ENCODE measurements around the gene RAX.

DNA sequence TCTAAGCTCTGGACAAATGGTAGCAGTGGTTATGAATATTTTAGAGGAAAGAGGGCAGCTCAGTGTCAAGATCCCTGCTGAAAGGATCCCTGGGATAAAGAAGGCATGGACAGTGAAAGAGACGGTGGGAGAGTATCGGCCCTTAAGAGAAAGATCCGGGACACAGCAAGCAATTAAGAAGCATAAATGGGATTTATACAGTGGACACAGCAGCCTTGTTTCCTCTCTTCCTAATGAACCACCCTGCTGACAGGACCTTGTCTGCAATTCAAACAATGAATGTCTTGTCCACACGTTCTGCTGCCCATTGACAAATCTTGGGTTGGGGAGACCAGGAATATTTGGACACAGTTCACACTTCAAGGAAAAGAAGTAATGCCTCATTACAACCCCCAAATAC lies 28.7 kb upstream of the RAX start:
- no peak for TF ChIP-seq RFX5 (IDR thresholded peaks at IDR 0.05; ENCODE audit: low read depth, low read length)
- no peak for TF ChIP-seq CHD1 (IDR thresholded peaks at IDR 0.05; ENCODE audit: low read depth, low read length)
- TF ChIP-seq, protein P1, sequence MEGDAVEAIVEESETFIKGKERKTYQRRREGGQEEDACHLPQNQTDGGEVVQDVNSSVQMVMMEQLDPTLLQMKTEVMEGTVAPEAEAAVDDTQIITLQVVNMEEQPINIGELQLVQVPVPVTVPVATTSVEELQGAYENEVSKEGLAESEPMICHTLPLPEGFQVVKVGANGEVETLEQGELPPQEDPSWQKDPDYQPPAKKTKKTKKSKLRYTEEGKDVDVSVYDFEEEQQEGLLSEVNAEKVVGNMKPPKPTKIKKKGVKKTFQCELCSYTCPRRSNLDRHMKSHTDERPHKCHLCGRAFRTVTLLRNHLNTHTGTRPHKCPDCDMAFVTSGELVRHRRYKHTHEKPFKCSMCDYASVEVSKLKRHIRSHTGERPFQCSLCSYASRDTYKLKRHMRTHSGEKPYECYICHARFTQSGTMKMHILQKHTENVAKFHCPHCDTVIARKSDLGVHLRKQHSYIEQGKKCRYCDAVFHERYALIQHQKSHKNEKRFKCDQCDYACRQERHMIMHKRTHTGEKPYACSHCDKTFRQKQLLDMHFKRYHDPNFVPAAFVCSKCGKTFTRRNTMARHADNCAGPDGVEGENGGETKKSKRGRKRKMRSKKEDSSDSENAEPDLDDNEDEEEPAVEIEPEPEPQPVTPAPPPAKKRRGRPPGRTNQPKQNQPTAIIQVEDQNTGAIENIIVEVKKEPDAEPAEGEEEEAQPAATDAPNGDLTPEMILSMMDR (conservative IDR thresholded peaks at IDR 0.05; ENCODE audit: low read depth, low read length): no peak
- TF ChIP-seq, protein P2, sequence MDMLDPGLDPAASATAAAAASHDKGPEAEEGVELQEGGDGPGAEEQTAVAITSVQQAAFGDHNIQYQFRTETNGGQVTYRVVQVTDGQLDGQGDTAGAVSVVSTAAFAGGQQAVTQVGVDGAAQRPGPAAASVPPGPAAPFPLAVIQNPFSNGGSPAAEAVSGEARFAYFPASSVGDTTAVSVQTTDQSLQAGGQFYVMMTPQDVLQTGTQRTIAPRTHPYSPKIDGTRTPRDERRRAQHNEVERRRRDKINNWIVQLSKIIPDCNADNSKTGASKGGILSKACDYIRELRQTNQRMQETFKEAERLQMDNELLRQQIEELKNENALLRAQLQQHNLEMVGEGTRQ (IDR thresholded peaks at IDR 0.05; ENCODE audit: low read depth, low read length): no peak
- no peak for TF ChIP-seq CEBPB (IDR thresholded peaks at IDR 0.05; ENCODE audit: low read depth, low read length)
- no peak for TF ChIP-seq POLR2A (IDR thresholded peaks at IDR 0.05; ENCODE audit: low read depth, low read length)
- no peak for TF ChIP-seq RCOR1 (IDR thresholded peaks at IDR 0.05; ENCODE audit: insufficient replicate concordance, low read length)
- TF ChIP-seq MXI1 (IDR thresholded peaks at IDR 0.05; ENCODE audit: borderline replicate concordance, low read depth, low read length): no peak
- no peak for TF ChIP-seq NFE2L2 (IDR thresholded peaks at IDR 0.05; ENCODE audit: low read depth, low read length)
- TF ChIP-seq SMC3 (IDR thresholded peaks at IDR 0.05; ENCODE audit: low read depth, low read length): no peak

All from IMR-90 (cell line).